HG03025 (cell line): Measurements from ENCODE around the gene SPANXN2.
"Not testable (repeated sequence)": the region's sequence is repeated elsewhere in the genome, so short reads cannot be mapped to it uniquely, and the experiment has no call there.

Experiments used
- ATAC-seq: cut with Tn5 transposase; IDR thresholded peaks from one replicate; pipeline ENCODE4 v1.9.1; 2021; ENCODE audit warnings: mild to moderate bottlenecking, moderate library complexity; ENCODE audit not compliant: unreplicated experiment, low FRiP score

SPANXN2 gene

DNA sequence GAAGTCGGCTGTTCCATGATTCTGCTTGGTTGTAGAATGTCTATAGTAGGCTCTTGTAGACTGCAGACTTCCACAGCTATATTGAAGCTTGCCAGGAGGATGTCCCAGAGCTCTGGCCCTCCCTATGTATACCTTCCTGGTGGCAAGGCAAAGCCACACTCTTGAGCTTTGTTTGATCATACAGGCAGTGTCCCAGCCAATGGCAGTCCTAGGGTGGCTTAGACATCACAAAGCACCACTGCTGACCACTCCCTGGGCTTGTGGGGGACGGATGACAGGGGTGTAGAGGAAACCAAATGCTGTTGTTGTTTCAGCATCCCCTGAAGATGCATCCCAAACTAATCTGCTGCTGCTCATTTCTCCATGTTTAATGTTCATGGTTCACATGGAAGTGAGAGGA lies at the start of gene SPANXN2:
Gene SPANXN2, minus strand, starts transcription at position 101 of the 400 bp plus-strand sequence. Its CDS starts 84 bp downstream, at position 17.
- ATAC-seq = not testable (repeated sequence)

DNA sequence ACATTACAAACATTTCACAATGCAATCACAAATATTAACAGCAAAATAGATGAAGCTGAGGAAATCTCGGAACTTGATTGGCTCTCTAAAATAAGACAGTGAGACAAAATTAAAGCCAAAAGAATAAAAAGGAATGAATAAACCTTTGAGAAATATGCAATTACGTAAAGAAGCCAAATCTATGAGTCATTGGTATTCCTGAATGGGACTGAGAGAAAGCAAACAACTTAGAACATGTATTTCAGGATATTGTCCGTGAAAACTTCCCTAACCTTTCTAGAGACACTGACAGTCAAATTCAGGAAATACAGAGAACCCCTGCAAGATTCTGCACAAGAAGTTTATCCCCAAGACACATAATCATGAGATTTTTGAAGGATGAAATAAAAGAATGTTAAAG lies 48.4 kb upstream of the SPANXN2 start:
- no peak for ATAC-seq

DNA sequence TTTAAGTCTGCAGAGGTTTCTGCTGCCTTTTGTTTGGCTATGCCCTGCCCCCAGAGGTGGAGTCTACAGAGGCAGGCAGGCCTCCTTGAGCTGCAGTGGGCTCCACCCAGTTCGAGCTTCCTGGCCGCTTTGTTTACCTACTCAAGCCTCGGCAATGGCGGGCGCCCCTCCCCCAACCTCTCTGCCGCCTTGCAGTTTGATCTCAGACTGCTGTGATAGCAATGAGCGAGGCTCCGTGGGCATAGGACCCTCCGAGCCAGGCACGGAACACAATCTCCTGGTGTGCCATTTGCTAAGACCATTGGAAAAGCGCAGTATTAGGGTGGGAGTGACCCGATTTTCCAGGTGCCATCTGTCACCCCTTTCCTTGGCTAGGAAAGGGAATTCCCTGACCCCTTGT lies 47.2 kb upstream of the SPANXN2 start:
- not testable (repeated sequence) for ATAC-seq

DNA sequence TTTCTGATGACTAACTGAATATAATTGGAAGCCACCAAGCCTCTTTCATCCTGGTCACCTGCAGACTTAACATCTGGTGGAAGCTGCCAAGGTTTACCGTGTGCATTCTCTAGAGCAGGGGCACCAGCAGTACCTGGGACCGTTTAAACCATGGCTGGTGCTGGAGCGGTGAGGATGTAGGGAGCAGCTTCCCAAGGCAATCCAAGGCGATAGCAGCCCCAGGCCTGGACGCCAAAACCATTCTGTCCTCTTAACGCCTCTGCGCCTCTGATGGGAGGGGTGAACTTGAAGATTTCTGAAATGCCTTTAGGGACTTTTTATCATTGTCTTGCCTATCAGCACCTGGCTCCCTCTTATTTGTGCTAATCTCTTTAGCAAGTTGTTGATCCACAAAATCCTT lies 37.3 kb upstream of the SPANXN2 start:
- ATAC-seq = no peak

DNA sequence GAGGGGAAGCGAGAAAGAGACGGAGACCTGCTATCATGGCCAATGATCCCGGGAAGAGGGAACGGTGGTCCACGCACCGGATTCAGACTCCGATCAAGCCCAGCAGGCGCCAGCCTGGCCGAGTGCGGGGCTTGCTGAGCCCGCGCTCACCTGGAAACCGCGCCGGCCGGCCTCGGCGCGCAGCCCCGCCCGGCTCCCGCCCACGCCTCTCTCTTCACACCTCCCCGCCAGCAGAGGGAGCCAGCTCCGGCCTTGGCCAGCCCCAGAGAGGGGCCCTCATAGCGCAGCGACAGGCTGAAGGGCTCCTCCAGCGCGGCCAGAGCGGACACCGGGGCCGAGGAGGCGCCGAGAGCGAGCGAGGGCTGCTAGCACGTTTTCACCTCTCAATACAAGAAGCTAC lies 36.8 kb upstream of the SPANXN2 start:
- no peak for ATAC-seq

DNA sequence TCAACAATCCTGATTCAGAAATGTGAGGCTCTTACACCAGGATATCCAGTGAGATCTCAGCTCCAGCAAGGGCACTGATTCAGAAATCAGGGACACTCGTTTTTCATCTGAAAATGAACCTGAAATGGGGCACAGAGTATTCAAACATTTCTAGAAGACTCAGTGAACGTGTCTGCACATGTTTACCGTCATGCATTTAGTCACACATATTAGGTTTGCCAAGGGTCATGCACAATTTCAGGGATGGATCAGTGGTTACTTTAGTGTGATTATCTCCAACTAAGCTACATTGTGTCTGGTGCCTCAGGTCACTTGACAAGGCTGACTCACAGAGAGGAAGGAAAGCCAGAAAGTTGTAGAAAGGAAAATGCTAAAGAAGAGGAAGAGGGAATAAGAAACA lies 33.6 kb upstream of the SPANXN2 start:
- ATAC-seq = no peak

GRCh38 chrX:143733866-143734265 lies 13.3 kb upstream of the SPANXN2 start:
- ATAC-seq = no peak

DNA sequence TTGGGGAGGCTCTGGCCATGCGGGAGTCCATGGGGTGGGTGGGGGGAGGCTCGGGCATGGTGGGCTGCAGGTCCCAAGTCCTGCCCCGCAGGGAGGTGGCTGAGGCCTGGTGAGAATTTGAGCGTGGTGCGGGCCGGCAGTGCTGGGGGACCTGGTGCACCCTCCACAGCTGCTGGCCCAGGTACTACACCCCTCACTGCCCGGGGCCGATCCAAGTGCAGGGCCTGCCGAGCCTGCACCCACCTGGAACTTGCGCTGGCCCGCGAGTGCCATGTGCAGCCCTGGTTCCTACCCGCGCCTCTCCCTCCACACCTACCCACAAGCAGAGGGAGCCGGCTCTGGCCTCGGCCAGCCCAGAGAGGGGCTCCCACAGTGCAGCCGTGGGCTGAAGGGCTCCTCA lies 5.7 kb upstream of the SPANXN2 start:
- ATAC-seq = no peak

- no peak for ATAC-seq
These were observed 19.1 kb downstream of the SPANXN2 start for GRCh38 chrX:143701460-143701859.

- no peak for ATAC-seq
These were observed 25.7 kb downstream of the SPANXN2 start for GRCh38 chrX:143694885-143695284.

- ATAC-seq = no peak
These were observed 37.1 kb downstream of the SPANXN2 start for GRCh38 chrX:143683486-143683885.

DNA sequence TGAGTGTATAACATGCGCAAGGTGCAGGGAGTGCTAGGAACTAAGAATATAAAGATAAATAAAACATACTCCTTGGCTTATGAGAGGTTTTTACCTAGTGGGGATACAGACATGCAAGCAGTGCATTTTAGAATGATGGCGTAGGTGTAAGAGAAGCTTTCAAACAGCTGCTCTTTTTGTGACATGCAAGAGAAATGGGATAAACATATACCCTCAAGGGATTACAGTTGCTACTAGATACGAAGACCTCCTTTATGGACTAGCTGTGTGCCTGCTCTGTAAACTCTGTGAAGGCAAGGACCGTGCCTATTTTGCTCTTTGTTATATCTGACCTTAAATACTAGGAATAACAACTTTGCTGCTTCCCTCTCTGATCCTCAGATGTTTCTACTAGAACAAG lies 45.6 kb downstream of the SPANXN2 start:
- no peak for ATAC-seq

DNA sequence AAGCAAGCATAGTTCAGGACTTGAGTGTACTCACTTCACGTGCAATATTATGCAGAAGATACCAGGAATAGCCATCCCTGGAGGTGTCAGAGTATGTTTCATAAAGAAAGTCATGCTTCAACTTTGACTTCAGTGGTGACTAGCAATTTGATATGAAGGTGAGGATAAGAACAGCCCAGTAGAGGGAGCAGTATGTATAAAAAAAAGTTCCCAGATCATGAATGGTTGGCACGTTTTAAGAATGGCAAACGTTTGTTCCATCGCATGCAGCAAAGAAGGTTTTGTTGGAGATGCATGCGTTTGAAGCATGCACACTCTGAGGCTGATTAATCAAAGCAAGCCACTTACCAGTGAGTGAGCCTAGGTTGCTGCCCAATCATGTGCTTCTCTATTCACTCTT lies 51.2 kb downstream of the SPANXN2 start:
- no peak for ATAC-seq

DNA sequence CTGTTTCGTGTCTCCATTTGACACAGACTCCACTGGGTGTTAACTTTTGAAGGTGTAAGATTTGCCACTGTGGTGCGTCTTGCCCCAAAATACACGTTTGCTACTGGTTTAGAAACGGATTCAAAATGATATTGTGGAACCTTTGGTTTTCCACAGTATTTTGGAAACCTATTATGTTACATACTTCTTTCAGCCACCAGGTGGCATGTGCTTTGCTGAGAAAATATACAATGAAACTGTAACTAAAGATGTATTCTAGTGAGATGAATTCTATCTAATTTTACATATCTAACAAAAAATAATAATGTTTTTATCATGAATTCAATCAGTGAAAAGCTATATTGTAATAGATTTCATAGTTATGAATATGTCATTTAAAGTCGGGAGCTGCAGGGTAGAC lies 56.2 kb downstream of the SPANXN2 start:
- no peak for ATAC-seq

- ATAC-seq = no peak
These were observed 56.8 kb downstream of the SPANXN2 start for GRCh38 chrX:143663755-143664154.
